ENCODE measurements around the gene EMID1. TPM values are rescaled to one million over a fixed set of nuclear protein-coding genes. Genes with fewer than 3 reads are reported as not detected.

EMID1 gene
- total RNA-seq, 1 experiment from 2014 or later, result 9.6 TPM

DNA sequence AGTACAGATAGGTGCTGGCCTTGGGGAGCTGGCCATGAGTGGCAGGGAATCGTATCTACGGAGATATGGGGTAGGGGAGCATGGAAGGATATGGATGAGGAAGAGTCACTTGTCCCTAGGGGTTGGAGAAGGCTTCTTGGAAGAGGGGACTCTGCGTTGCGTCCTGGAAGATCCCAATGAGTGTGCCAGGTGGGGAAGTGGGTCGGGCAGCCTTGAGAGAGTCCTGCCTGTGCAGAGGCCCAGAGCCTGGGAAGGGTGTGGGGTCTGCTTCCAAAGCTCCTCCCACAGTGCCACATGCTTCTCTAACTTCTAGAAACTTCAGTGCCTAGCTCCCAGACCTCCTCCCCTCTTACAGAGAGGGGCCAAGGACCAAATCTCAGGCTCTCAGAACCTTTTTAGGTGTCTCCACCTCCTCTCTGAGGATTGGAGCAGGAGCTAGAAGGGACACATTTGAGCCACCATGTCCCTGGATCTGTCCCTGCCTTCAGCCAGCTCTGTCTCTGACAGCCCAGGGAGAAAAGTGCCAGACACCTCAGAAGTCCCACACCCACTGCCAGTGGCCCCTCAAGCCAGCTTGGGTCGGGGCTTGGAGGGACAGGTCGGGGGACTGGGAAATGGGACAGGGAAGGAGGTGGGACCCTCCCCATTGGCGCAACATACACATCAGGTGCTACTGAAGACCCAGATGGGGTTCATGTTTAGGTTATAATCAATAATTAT is 51.1 kb downstream of the EMID1 start:
- TF ChIP-seq TCF7L2 (IDR thresholded peaks at IDR 0.05; ENCODE audit: borderline replicate concordance, extremely low read depth, insufficient read depth, insufficient read length) (no peak), CEBPB (IDR thresholded peaks at IDR 0.05; ENCODE audit: low read depth) (no peak), SIN3A (IDR thresholded peaks at IDR 0.05; ENCODE audit: low read depth) (no peak), YY1 (IDR thresholded peaks at IDR 0.05; ENCODE audit: extremely low read depth, insufficient replicate concordance, low read depth, low read length) (no peak), POLR2AphosphoS5 (IDR thresholded peaks at IDR 0.05; ENCODE audit: low read depth, low read length) (no peak), SRF (IDR thresholded peaks at IDR 0.05; ENCODE audit: low read depth) (no peak), ZFX (IDR thresholded peaks at IDR 0.05) (no peak), RAD21 (IDR thresholded peaks at IDR 0.05; ENCODE audit: low read depth) (no peak), EZH2 (IDR thresholded peaks at IDR 0.05) (no peak), CBX3 (IDR thresholded peaks at IDR 0.05; ENCODE audit: low read depth) (no peak), EGR1 (IDR thresholded peaks at IDR 0.05; ENCODE audit: low read depth) (no peak), MAX (IDR thresholded peaks at IDR 0.05) (no peak)
- TF ChIP-seq, protein P1, sequence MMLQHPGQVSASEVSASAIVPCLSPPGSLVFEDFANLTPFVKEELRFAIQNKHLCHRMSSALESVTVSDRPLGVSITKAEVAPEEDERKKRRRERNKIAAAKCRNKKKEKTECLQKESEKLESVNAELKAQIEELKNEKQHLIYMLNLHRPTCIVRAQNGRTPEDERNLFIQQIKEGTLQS (IDR thresholded peaks at IDR 0.05), result no peak
- H3K27ac ChIP-seq (ENCODE audit: low read depth, low read length), result no peak overlapping the region
- no peak for ATAC-seq

More for the DNA sequence above, 51.1 kb downstream of the EMID1 start:
- ChIA-PET CTCF (interaction anchor here (1.3 kb wide), 1 partner anchor 11 kb away, joined by 3 read pairs; no protein-coding TSS in a partner anchor), POLR2A (no interaction called here), RAD21 (ENCODE audit: low non-redundant PET in 1 of 2, low total read pairs in 2 of 2, uncharacterized antibody in 2 of 2, unreplicated experiment in 2 of 2) (no interaction called here)
- Histone ChIP-seq H3K9me2 (ENCODE audit: insufficient read depth) (no peaks in the 10 kb centered on the region), H3K79me2 (ENCODE audit: insufficient read depth, low read length) (no peaks in the 10 kb centered on the region), H3K27me3 (ENCODE audit: insufficient read depth, low read length) (no peaks in the 10 kb centered on the region), H4K20me1 (ENCODE audit: insufficient read depth) (no peaks in the 10 kb centered on the region), H3K9me3 (ENCODE audit: control insufficient read depth in 1 of 2, insufficient read depth in 1 of 2, low read depth in 1 of 2, low read length in 2 of 2) (no peaks in the 10 kb centered on the region), H2AFZ (ENCODE audit: low read depth, low read length, poor library complexity, severe bottlenecking) (no peak overlapping the region), H3K4me1 (ENCODE audit: control insufficient read depth in 1 of 2, insufficient read depth in 2 of 2, low read length in 2 of 2) (no peaks in the 10 kb centered on the region; a peak in 1 of 4 replicates), H3K4me2 (ENCODE audit: low read length) (no peak overlapping the region), H3K4me3 (replicated peaks in 1 of 2; ENCODE audit: low read depth in 1 of 2, low read length in 2 of 2) (no peak overlapping the region), H3K36me3 (ENCODE audit: control insufficient read depth in 1 of 2, insufficient read depth in 2 of 2, low read length in 2 of 2) (no peaks in the 10 kb centered on the region), H3K9ac (ENCODE audit: low read length) (no peak overlapping the region)
- intact Hi-C loops (cut with micrococcal nuclease), result no loop called here
- no peak for DNase-seq (ENCODE audit: low read depth, low spot score)
- no TSS peak for BruUV-seq (replicated peaks)
